H1 (cell line): ENCODE data around the gene NEGR1. TPM values are rescaled to one million over a fixed set of nuclear protein-coding genes. Genes with fewer than 3 reads are reported as not detected.

Experiments used
- CTCF ChIA-PET: fragments of 300-600 bp; sonication (Branson Sonifier 250); formaldehyde crosslinking; loops from one replicate; lab custom pipeline; 2021; ENCODE audit not compliant: partially characterized antibody; lab: Charles Lee
- POLR2A ChIA-PET: fragments of 300-600 bp; sonication (Branson Sonifier 250); formaldehyde crosslinking; loops from one replicate; lab custom pipeline; 2021; ENCODE audit warnings: inconsistent platforms; ENCODE audit not compliant: partially characterized antibody; lab: Charles Lee
- DNase-seq, 2 experiments: peaks; one replicate each; pipeline versions ENCODE4 v3.0.0 to v3.0.0-alpha.2; 2010 to 2022; ENCODE audit warnings: low spot score in 2 of 2, low read depth in 1 of 2, mixed read lengths in 1 of 2
- FAIRE-seq: peaks from 2 replicates; lab custom pipeline; 2011; peaks lifted over from hg19 to GRCh38; lab: Jason Lieb, UNC
- H2AFZ ChIP-seq: 2 replicates; pipeline ENCODE4 v1.8.1; 2012; ENCODE audit warnings: low read length, inconsistent platforms
- H2AK5ac ChIP-seq: 2 replicates; pipeline ENCODE4 v1.6.1; 2013; ENCODE audit warnings: low read depth, low read length
- H2BK120ac ChIP-seq: replicated peaks from 2 replicates; pipeline ENCODE3; 2013; ENCODE audit warnings: low read depth, low read length, inconsistent platforms
- H2BK12ac ChIP-seq: 2 replicates; pipeline ENCODE4 v1.6.1; 2013; ENCODE audit warnings: low read depth, low read length
- H2BK15ac ChIP-seq: 2 replicates; pipeline ENCODE4 v1.6.1; 2013; ENCODE audit warnings: low read length
- H2BK20ac ChIP-seq: 2 replicates; pipeline ENCODE4 v1.6.1; 2013; ENCODE audit warnings: low read length
- H2BK5ac ChIP-seq: 2 replicates; pipeline ENCODE4 v1.6.1; 2013; ENCODE audit warnings: low read depth, low read length
- H3K14ac ChIP-seq: 2 replicates; pipeline ENCODE4 v1.6.1; 2013; ENCODE audit warnings: inconsistent platforms; ENCODE audit not compliant: insufficient read length
- H3K18ac ChIP-seq: 2 replicates; pipeline ENCODE4 v1.6.1; 2013; ENCODE audit warnings: low read length; ENCODE audit errors: extremely low read depth
- H3K23ac ChIP-seq: 2 replicates; pipeline ENCODE4 v1.6.1; 2013; ENCODE audit warnings: inconsistent platforms; ENCODE audit not compliant: insufficient read length
- H3K23me2 ChIP-seq: 2 replicates; pipeline ENCODE4 v1.6.1; 2013; ENCODE audit warnings: low read depth, low read length
- H3K27ac ChIP-seq: 2 replicates; pipeline ENCODE4 v1.6.1; 2011; ENCODE audit warnings: low read depth, low read length, inconsistent platforms
- H3K27me3 ChIP-seq, 4 experiments: replicated peaks in 1 of 4; 1 replicate in 1 of 4; 2 replicates in 3 of 4; pipeline versions ENCODE4 v1.6.1 to v1.8.1; 2011 to 2013; ENCODE audit warnings: low read length in 3 of 4, mild to moderate bottlenecking in 3 of 4, inconsistent platforms in 2 of 4, mixed read lengths in 2 of 4, moderate library complexity in 1 of 4; ENCODE audit not compliant: control insufficient read depth in 3 of 4, insufficient read depth in 3 of 4; ENCODE audit errors: extremely low read depth in 1 of 4
- H3K36me3 ChIP-seq, 4 experiments: 2 replicates each; pipeline versions ENCODE4 v1.6.1 to v1.8.1; 2011 to 2013; ENCODE audit warnings: mild to moderate bottlenecking in 4 of 4, low read length in 3 of 4, moderate library complexity in 2 of 4, control low read depth in 1 of 4, inconsistent platforms in 1 of 4; ENCODE audit not compliant: insufficient read depth in 4 of 4, control insufficient read depth in 2 of 4
- H3K4ac ChIP-seq: replicated peaks from 2 replicates; pipeline ENCODE3; 2013; ENCODE audit warnings: low read length, low read depth, mixed read lengths, inconsistent platforms; ENCODE audit not compliant: insufficient read length
- H3K4me1 ChIP-seq, 4 experiments: replicated peaks in 1 of 4; 1 replicate in 1 of 4; 2 replicates in 3 of 4; pipeline versions ENCODE4 v1.6.1 to v1.8.1; 2011 to 2013; ENCODE audit warnings: low read length in 3 of 4, inconsistent platforms in 2 of 4, mixed read lengths in 1 of 4; ENCODE audit not compliant: insufficient read depth in 4 of 4, control insufficient read depth in 3 of 4
- H3K4me2 ChIP-seq, 2 experiments: 2 replicates each; pipeline versions ENCODE4 v1.6.1 to v1.8.1; 2011 to 2013; ENCODE audit warnings: low read depth in 2 of 2, low read length in 2 of 2, control low read depth in 1 of 2, inconsistent platforms in 1 of 2, mild to moderate bottlenecking in 1 of 2; ENCODE audit not compliant: insufficient read depth in 1 of 2
- H3K4me3 ChIP-seq, 4 experiments: fragments of 200-600, 300-600 bp in 1 of 4; sonication (generic), shearing (Covaris generic), sonication (Bioruptor Twin) in 1 of 4; 2 replicates each; pipeline versions ENCODE4 v1.5.1 to v1.8.1; 2011 to 2016; ENCODE audit warnings: low read length in 4 of 4, low read depth in 3 of 4, control low read depth in 2 of 4, inconsistent platforms in 2 of 4, mild to moderate bottlenecking in 2 of 4, mixed read lengths in 1 of 4, moderate library complexity in 1 of 4; ENCODE audit not compliant: insufficient read depth in 2 of 4; ENCODE audit errors: extremely low read depth in 1 of 4
- H3K56ac ChIP-seq: replicated peaks from 2 replicates; pipeline ENCODE3; 2013; ENCODE audit warnings: low read depth, mild to moderate bottlenecking, mixed read lengths, low read length, inconsistent platforms; ENCODE audit not compliant: insufficient read length
- H3K79me1 ChIP-seq: 2 replicates; pipeline ENCODE4 v1.6.1; 2013; ENCODE audit warnings: low read depth, low read length, control low read depth
- H3K79me2 ChIP-seq, 2 experiments: 2 replicates each; pipeline versions ENCODE4 v1.6.1 to v1.8.1; 2012 to 2013; ENCODE audit warnings: low read length in 2 of 2, mild to moderate bottlenecking in 2 of 2, inconsistent platforms in 1 of 2; ENCODE audit not compliant: insufficient read depth in 2 of 2, control insufficient read depth in 1 of 2
- H3K9ac ChIP-seq, 4 experiments: replicated peaks in 1 of 4; 1 replicate in 1 of 4; 2 replicates in 3 of 4; pipeline versions ENCODE4 v1.6.1 to v1.8.1; 2011 to 2013; ENCODE audit warnings: low read depth in 3 of 4, low read length in 3 of 4, control low read depth in 2 of 4, mild to moderate bottlenecking in 2 of 4, moderate library complexity in 2 of 4, inconsistent platforms in 1 of 4; ENCODE audit errors: extremely low read depth in 1 of 4
- H3K9me3 ChIP-seq, 2 experiments: 2 replicates each; pipeline versions ENCODE4 v1.6.1 to v1.8.1; 2012 to 2013; ENCODE audit warnings: mild to moderate bottlenecking in 2 of 2, moderate library complexity in 2 of 2, control low read depth in 1 of 2, inconsistent platforms in 1 of 2, low read depth in 1 of 2, low read length in 1 of 2, mixed read lengths in 1 of 2; ENCODE audit not compliant: insufficient read depth in 2 of 2
- H4K20me1 ChIP-seq, 2 experiments: replicated peaks in 1 of 2; 2 replicates each; pipeline versions ENCODE3 to v1.8.1; 2011 to 2013; ENCODE audit warnings: inconsistent platforms in 2 of 2, low read length in 2 of 2, mild to moderate bottlenecking in 1 of 2; ENCODE audit not compliant: insufficient read depth in 2 of 2, control insufficient read depth in 1 of 2
- H4K5ac ChIP-seq: 2 replicates; pipeline ENCODE4 v1.6.1; 2013; ENCODE audit warnings: low read length, low read depth, mixed read lengths, inconsistent platforms; ENCODE audit not compliant: insufficient read length
- H4K8ac ChIP-seq: 2 replicates; pipeline ENCODE4 v1.8.0; 2013; ENCODE audit warnings: mild to moderate bottlenecking, moderate library complexity, low read length, inconsistent platforms; ENCODE audit not compliant: insufficient read depth; ENCODE audit errors: extremely low read depth
- H4K91ac ChIP-seq: replicated peaks from 2 replicates; pipeline ENCODE3; 2013; ENCODE audit warnings: low read length, mixed read lengths, inconsistent platforms; ENCODE audit not compliant: insufficient read length
- EZH2 ChIP-seq: fragments of 200-600 bp; sonication (generic); IDR thresholded peaks from 2 replicates; pipeline ENCODE4 v1.7.1; 2012; ENCODE audit warnings: low read depth, mild to moderate bottlenecking, moderate library complexity, low read length, inconsistent platforms; ENCODE audit not compliant: severe bottlenecking
- KDM4A ChIP-seq: IDR thresholded peaks from one replicate; pipeline ENCODE4 v1.7.1; 2012; ENCODE audit warnings: low read depth, mild to moderate bottlenecking, moderate library complexity, low read length, inconsistent platforms; ENCODE audit not compliant: severe bottlenecking
- RFX5 ChIP-seq: IDR thresholded peaks from 2 replicates; pipeline ENCODE4 v1.6.1; 2011; ENCODE audit warnings: low read depth, low read length, improper control_type of control experiment, borderline replicate concordance
- WGBS, 2 experiments: shearing (Covaris generic) in 1 of 2; methylation state at CpG; one replicate each; pipeline versions ENCODE4 v1.1.6 to v1.1.7; 2013 to 2015; ENCODE audit warnings: low lambda C conversion rate in 2 of 2, mixed read lengths in 2 of 2, inconsistent platforms in 1 of 2, low coverage in 1 of 2, missing lambda C conversion rate in 1 of 2; ENCODE audit not compliant: insufficient replicate concordance in 2 of 2, insufficient coverage in 1 of 2, insufficient read length in 1 of 2; ENCODE audit errors: extremely low coverage in 1 of 2, missing lambda C conversion rate in 1 of 2; 5-methylcytosine and 5-hydroxymethylcytosine counted together
- polyA plus RNA-seq, 7 experiments: library from polyadenylated mRNA; depleted of rRNA in 3 of 7; stranded (reverse) in 5 of 7; unstranded in 2 of 7; fragments of >200 nt in 5 of 7; fragments of 200-250 nt in 2 of 7; gene quantifications; 1 replicate in 5 of 7; 2 replicates in 1 of 7; 4 replicates in 1 of 7; pipeline versions ENCODE4 v1.2.1 to v1.2.3, GENCODE V29; 2011 to 2013; ENCODE audit warnings: missing spikeins in 2 of 7, mixed read lengths in 2 of 7
- total RNA-seq: library from RNA; stranded (reverse); fragmentation: NEBNext Ultra II Directional; extraction: Animal tissue kit (Norgen Biotek cat#: 25700); gene quantifications from 2 replicates; pipeline ENCODE4 v1.2.1, GENCODE V29; 2021

NEGR1 gene
- total and polyA plus RNA-seq, 2 of the 8 experiments (the other 6 are each of a cell fraction or from before 2014, with no cell fraction given): 0.71 to 1.3 TPM

GRCh38 chr1:72284084-72284347 is 1.7 kb upstream of the NEGR1 start:
- Histone ChIP-seq H3K23me2 (peaks cover 20% of the 10 kb centered on the region), H3K79me2 (peaks cover 0 to 2% of the 10 kb centered on the region in 2 experiments; a peak in 1 of 4 replicates), H2BK12ac (peak overlapping the region; percentile 97), H2BK15ac (0 out of 2 replicates have a peak overlapping the region, but pooled peaks have one; percentile 47), H4K20me1 (no peaks in the 10 kb centered on the region), H4K91ac (no peak overlapping the region), H4K8ac (no peak overlapping the region; the same call in 1 of the 2 replicates), H3K27ac (no peak overlapping the region), H3K14ac (no peak overlapping the region), H3K4ac (no peak overlapping the region), H3K56ac (no peak overlapping the region), H4K5ac (no peak overlapping the region), H2BK20ac (no peak overlapping the region), H3K4me2 (peak overlapping the region; percentile 90 to 97), H2BK5ac (peak overlapping the region; percentile 62; the same call in 1 of the 2 replicates), H3K79me1 (no peaks in the 10 kb centered on the region), H3K27me3 (peaks cover 0 to 23% (median 3%) of the 10 kb centered on the region in 4 experiments; a peak in 3 of 7 replicates), H3K4me3 (peak overlapping the region; percentile 61 to 94 (median 88)), H3K9ac (peak overlapping the region in 3 of 4 experiments; percentile 72 to 80 (median 74); a peak in 5 of 7 replicates), H3K4me1 (peaks cover 0 to 8% (median under 1%) of the 10 kb centered on the region in 4 experiments; a peak in 3 of 7 replicates), H3K18ac (peak overlapping the region; percentile 93), H2BK120ac (no peak overlapping the region), H3K36me3 (no peaks in the 10 kb centered on the region), H2AK5ac (no peak overlapping the region), H2AFZ (peak overlapping the region; percentile 93), H3K9me3 (no peaks in the 10 kb centered on the region), H3K23ac (no peak overlapping the region)
- FAIRE-seq: no peak
- 0% methylated on average over 7 of the region's 7 CpGs; no CpG with 5 or more reads in 1 of the 2 experiments for WGBS, 2 experiments
- TF ChIP-seq RFX5 (no peak), KDM4A (peak; percentile 31), EZH2 (no peak)
- DNase-seq: no peak
- CTCF ChIA-PET: interaction anchor here (0.7 to 1.2 kb wide), 3 partner anchors 25 to 338 kb away, joined by 3 to 4 read pairs (median 3); no protein-coding TSS in a partner anchor
- POLR2A ChIA-PET: interaction anchor here (1.0 to 2.2 kb wide), 3 partner anchors 12 to 96 kb away, joined by 3 to 5 read pairs (median 3); no protein-coding TSS in a partner anchor
